SHP77 treated with DMSO at 0.1 percent for 48 hours (cell line): ENCODE results near the gene EGFR.

Experiments
- DNase-seq: peaks from one replicate; lab custom pipeline; 2025; lab: John Stamatoyannopoulos, UW

The EGFR gene

GRCh38 chr7:55172161-55172560 is 153.3 kb downstream of the EGFR start:
- DNase-seq: no peak

GRCh38 chr7:55172881-55173609 is 154.2 kb downstream of the EGFR start:
- no peak for DNase-seq

- no peak for DNase-seq
Measured at GRCh38 chr7:55173671-55174070, 154.9 kb downstream of the EGFR start.

GRCh38 chr7:55174456-55174855 is 155.6 kb downstream of the EGFR start:
- DNase-seq: no peak

GRCh38 chr7:55174856-55175255 is 156.0 kb downstream of the EGFR start:
- DNase-seq: no peak

- DNase-seq: no peak
Measured at GRCh38 chr7:55177068-55177530, 158.3 kb downstream of the EGFR start.

- no peak for DNase-seq
Measured at GRCh38 chr7:55177589-55178261, 158.9 kb downstream of the EGFR start.

- DNase-seq: no peak
Measured at GRCh38 chr7:55178292-55178862, 159.6 kb downstream of the EGFR start.

- DNase-seq: no peak
Measured at GRCh38 chr7:55178863-55179773, 160.3 kb downstream of the EGFR start.

- no peak for DNase-seq
Measured at GRCh38 chr7:55179931-55180682, 161.3 kb downstream of the EGFR start.

- DNase-seq: no peak
Measured at GRCh38 chr7:55180963-55181542, 162.2 kb downstream of the EGFR start.

GRCh38 chr7:55181762-55182161 is 162.9 kb downstream of the EGFR start:
- no peak for DNase-seq

- no peak for DNase-seq
Measured at GRCh38 chr7:55183897-55184296, 165.1 kb downstream of the EGFR start.

- no peak for DNase-seq
Measured at GRCh38 chr7:55185321-55185802, 166.5 kb downstream of the EGFR start.

GRCh38 chr7:55185941-55186609 is 167.3 kb downstream of the EGFR start:
- DNase-seq: no peak

GRCh38 chr7:55187701-55188491 is 169.1 kb downstream of the EGFR start:
- DNase-seq: no peak

- DNase-seq: no peak
Measured at GRCh38 chr7:55188590-55189138, 169.8 kb downstream of the EGFR start.

- DNase-seq: no peak
Measured at GRCh38 chr7:55189146-55189766, 170.4 kb downstream of the EGFR start.
